ENCODE data around the gene GLUL.

Gene GLUL

GRCh38 chr1:182347019-182347418 lies 44.6 kb downstream of the GLUL start:
- DNase-seq (ENCODE audit: low read depth): no peak
- no peak for TF ChIP-seq MYC (IDR thresholded peaks at IDR 0.05; ENCODE audit: low read depth, low read length)
- TF ChIP-seq POLR2A (IDR thresholded peaks at IDR 0.05; ENCODE audit: extremely low read depth, insufficient read length): no peak
- TF ChIP-seq, protein P1, sequence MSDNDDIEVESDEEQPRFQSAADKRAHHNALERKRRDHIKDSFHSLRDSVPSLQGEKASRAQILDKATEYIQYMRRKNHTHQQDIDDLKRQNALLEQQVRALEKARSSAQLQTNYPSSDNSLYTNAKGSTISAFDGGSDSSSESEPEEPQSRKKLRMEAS (IDR thresholded peaks at IDR 0.05; ENCODE audit: low read depth, low read length): no peak
- TF ChIP-seq CTCF (IDR thresholded peaks at IDR 0.05; ENCODE audit: low read depth, low read length): no peak
- H3K4me3 ChIP-seq (ENCODE audit: low read depth, low read length): no peak overlapping the region

- TF ChIP-seq POLR2A (IDR thresholded peaks at IDR 0.05; ENCODE audit: extremely low read depth, insufficient read length): no peak
- TF ChIP-seq, protein P1 (IDR thresholded peaks at IDR 0.05; ENCODE audit: low read depth, low read length): no peak
- TF ChIP-seq CTCF (IDR thresholded peaks at IDR 0.05; ENCODE audit: low read depth, low read length): no peak
- TF ChIP-seq MYC (IDR thresholded peaks at IDR 0.05; ENCODE audit: low read depth, low read length): no peak
- peak; percentile 7 for DNase-seq (ENCODE audit: low read depth)
- H3K4me3 ChIP-seq (ENCODE audit: low read depth, low read length): no peak overlapping the region
Measured at GRCh38 chr1:182340233-182341058, 51.1 kb downstream of the GLUL start.

GRCh38 chr1:182339684-182340083 lies 51.9 kb downstream of the GLUL start:
- H3K4me3 ChIP-seq (ENCODE audit: low read depth, low read length): no peak overlapping the region

DNA sequence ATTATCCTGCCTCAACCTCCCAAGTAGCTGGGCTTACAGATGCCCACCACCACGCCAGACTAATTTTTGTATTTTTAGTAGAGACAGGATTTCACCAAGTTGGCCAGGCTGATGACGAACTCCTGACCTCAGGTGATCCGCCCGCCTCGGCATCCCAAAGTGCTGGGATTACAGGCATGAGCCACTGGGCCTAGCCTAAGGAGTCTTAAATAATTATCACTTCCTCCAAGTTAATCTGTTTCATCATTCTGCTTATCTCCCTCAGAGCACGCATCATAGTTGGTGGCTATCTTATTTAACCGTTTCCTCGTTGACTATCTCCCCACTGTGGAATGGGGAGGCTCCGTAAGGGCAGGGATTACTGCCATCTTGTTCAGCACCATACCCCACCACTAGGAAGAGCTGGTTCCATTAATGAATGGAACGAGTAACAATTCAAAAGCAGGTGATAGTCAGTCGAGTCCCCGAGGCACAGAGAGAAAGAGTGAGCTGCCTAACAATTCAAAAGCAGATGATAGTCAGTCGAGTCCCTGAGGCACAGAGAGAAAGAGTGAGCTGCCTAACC lies 52.7 kb downstream of the GLUL start:
- TF ChIP-seq MYC (IDR thresholded peaks at IDR 0.05; ENCODE audit: low read depth, low read length) (no peak), CTCF (IDR thresholded peaks at IDR 0.05; ENCODE audit: low read depth, low read length) (no peak), POLR2A (IDR thresholded peaks at IDR 0.05; ENCODE audit: extremely low read depth, insufficient read length) (no peak)
- TF ChIP-seq, protein P1 (IDR thresholded peaks at IDR 0.05; ENCODE audit: low read depth, low read length): no peak
- H3K4me3 ChIP-seq (ENCODE audit: low read depth, low read length): no peak overlapping the region
- peak; percentile 30 for DNase-seq (ENCODE audit: low read depth)

More at GRCh38 chr1:182339684-182340083, 51.9 kb downstream of the GLUL start:
- DNase-seq (ENCODE audit: low read depth): no peak
- TF ChIP-seq POLR2A (IDR thresholded peaks at IDR 0.05; ENCODE audit: extremely low read depth, insufficient read length) (no peak), CTCF (IDR thresholded peaks at IDR 0.05; ENCODE audit: low read depth, low read length) (no peak), MYC (IDR thresholded peaks at IDR 0.05; ENCODE audit: low read depth, low read length) (no peak)
- TF ChIP-seq, protein P1 (IDR thresholded peaks at IDR 0.05; ENCODE audit: low read depth, low read length): no peak

GRCh38 chr1:182337736-182338571 lies 53.6 kb downstream of the GLUL start:
- TF ChIP-seq, protein P1 (IDR thresholded peaks at IDR 0.05; ENCODE audit: low read depth, low read length): no peak
- TF ChIP-seq MYC (IDR thresholded peaks at IDR 0.05; ENCODE audit: low read depth, low read length) (no peak), CTCF (IDR thresholded peaks at IDR 0.05; ENCODE audit: low read depth, low read length) (no peak)
- H3K4me3 ChIP-seq (ENCODE audit: low read depth, low read length): no peak overlapping the region
- peak; percentile 76 for DNase-seq (ENCODE audit: low read depth)
